NCI-H1092 (cell line): Measurements from ENCODE around the gene ELP4.

Experiments used
- DNase-seq: peaks from one replicate; lab custom pipeline; 2025; lab: John Stamatoyannopoulos, UW

The ELP4 gene

GRCh38 chr11:31812383-31813381 is 303.1 kb downstream of the ELP4 start:
- no peak for DNase-seq

GRCh38 chr11:31813391-31814175 is 304.0 kb downstream of the ELP4 start:
- DNase-seq = no peak

- no peak for DNase-seq
These were observed 304.8 kb downstream of the ELP4 start for GRCh38 chr11:31814176-31814868.

GRCh38 chr11:31815711-31816467 is 306.3 kb downstream of the ELP4 start:
- no peak for DNase-seq

- no peak for DNase-seq
These were observed 307.0 kb downstream of the ELP4 start for GRCh38 chr11:31816468-31817053.

- DNase-seq = no peak
These were observed 307.6 kb downstream of the ELP4 start for GRCh38 chr11:31817054-31817620.

- no peak for DNase-seq
These were observed 308.3 kb downstream of the ELP4 start for GRCh38 chr11:31817621-31818424.

- no peak for DNase-seq
These were observed 308.8 kb downstream of the ELP4 start for GRCh38 chr11:31818425-31818755.

GRCh38 chr11:31818874-31819331 is 309.3 kb downstream of the ELP4 start:
- no peak for DNase-seq

- no peak for DNase-seq
These were observed 310.3 kb downstream of the ELP4 start for GRCh38 chr11:31819621-31820437.

GRCh38 chr11:31820438-31820818 is 310.9 kb downstream of the ELP4 start:
- DNase-seq = no peak

- no peak for DNase-seq
These were observed 311.7 kb downstream of the ELP4 start for GRCh38 chr11:31821235-31821764.

GRCh38 chr11:31821766-31822165 is 312.2 kb downstream of the ELP4 start:
- no peak for DNase-seq

GRCh38 chr11:31822175-31822926 is 312.8 kb downstream of the ELP4 start:
- DNase-seq = no peak

GRCh38 chr11:31822927-31823643 is 313.5 kb downstream of the ELP4 start:
- DNase-seq = no peak

- no peak for DNase-seq
These were observed 314.2 kb downstream of the ELP4 start for GRCh38 chr11:31823644-31824331.
